SIG-M5 treated with dmso at 0.1 percent for 504 hours (cell line): ENCODE data around the gene RALB.

Experiments
- DNase-seq: peaks from one replicate; lab custom pipeline; 2025; ENCODE audit not compliant: unreplicated experiment; lab: John Stamatoyannopoulos, UW

RALB gene

GRCh38 chr2:120331903-120332302, 79.3 kb downstream of the RALB start:
- no peak for DNase-seq

GRCh38 chr2:120332384-120332783, 79.7 kb downstream of the RALB start:
- DNase-seq = no peak

- no peak for DNase-seq
Observed at GRCh38 chr2:120334068-120334467, 81.4 kb downstream of the RALB start.

- no peak for DNase-seq
Observed at GRCh38 chr2:120336749-120337148, 84.1 kb downstream of the RALB start.

- peak; percentile 91 for DNase-seq
Observed at GRCh38 chr2:120338015-120338414, 85.4 kb downstream of the RALB start.

- no peak for DNase-seq
Observed at GRCh38 chr2:120341977-120342376, 89.3 kb downstream of the RALB start.

- no peak for DNase-seq
Observed at GRCh38 chr2:120342446-120342845, 89.8 kb downstream of the RALB start.

GRCh38 chr2:120343100-120343432, 90.4 kb downstream of the RALB start:
- DNase-seq = no peak

- DNase-seq = peak; percentile 55
Observed at GRCh38 chr2:120343433-120344105, 90.9 kb downstream of the RALB start.
